ENCODE data around the gene SNAP91. TPM values are rescaled to one million over a fixed set of nuclear protein-coding genes. Genes with fewer than 3 reads are reported as not detected.

SNAP91 gene
- total and polyA plus RNA-seq, 2 of the 8 experiments (the other 6 are each of a cell fraction or from before 2014, with no cell fraction given): 1.3 to 1.5 TPM

DNA sequence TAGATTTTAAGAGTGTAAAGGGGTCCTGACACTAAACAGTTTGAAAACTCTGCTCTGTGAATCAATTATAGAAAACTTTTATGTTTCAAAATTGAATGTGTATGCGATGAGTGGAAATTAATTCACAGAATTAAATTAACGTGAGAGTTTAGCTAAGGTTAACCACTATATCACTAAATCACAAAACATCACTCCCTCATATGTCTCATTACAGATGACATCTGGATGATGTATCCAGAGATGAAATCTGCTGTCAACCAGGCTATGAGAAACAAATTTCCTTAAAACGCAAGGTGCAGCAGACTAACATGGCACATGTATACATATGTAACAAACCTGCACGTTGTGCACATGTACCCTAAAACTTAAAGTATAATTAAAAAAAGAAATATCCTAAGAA is 169.2 kb downstream of the SNAP91 start:
- Histone ChIP-seq H3K23ac (ENCODE audit: insufficient read length) (no peak overlapping the region), H3K23me2 (ENCODE audit: low read depth, low read length) (no peaks in the 10 kb centered on the region), H3K9me3 (ENCODE audit: insufficient read depth in 2 of 2, low read depth in 1 of 2, low read length in 1 of 2) (no peaks in the 10 kb centered on the region), H2BK5ac (ENCODE audit: low read depth, low read length) (no peak overlapping the region), H3K4me2 (ENCODE audit: insufficient read depth in 1 of 2, low read depth in 2 of 2, low read length in 2 of 2) (no peak overlapping the region), H3K18ac (ENCODE audit: extremely low read depth, low read length) (no peak overlapping the region), H2BK12ac (ENCODE audit: low read depth, low read length) (no peak overlapping the region), H2AFZ (ENCODE audit: low read length) (no peak overlapping the region), H3K79me1 (ENCODE audit: low read depth, low read length) (no peaks in the 10 kb centered on the region), H2AK5ac (ENCODE audit: low read depth, low read length) (no peak overlapping the region), H3K36me3 (ENCODE audit: control insufficient read depth in 2 of 4, insufficient read depth in 4 of 4, low read length in 3 of 4) (no peaks in the 10 kb centered on the region), H3K56ac (replicated peaks; ENCODE audit: insufficient read length, low read depth, low read length) (no peak overlapping the region), H3K9ac (replicated peaks in 1 of 4; ENCODE audit: extremely low read depth in 1 of 4, low read depth in 3 of 4, low read length in 3 of 4) (no peak overlapping the region), H3K4me3 (ENCODE audit: extremely low read depth in 1 of 4, insufficient read depth in 2 of 4, low read depth in 3 of 4, low read length in 4 of 4) (no peak overlapping the region), H4K8ac (ENCODE audit: extremely low read depth, insufficient read depth, low read length) (no peak overlapping the region), H2BK120ac (replicated peaks; ENCODE audit: low read depth, low read length) (no peak overlapping the region), H3K79me2 (ENCODE audit: control insufficient read depth in 1 of 2, insufficient read depth in 2 of 2, low read length in 2 of 2) (no peaks in the 10 kb centered on the region), H3K27ac (ENCODE audit: low read depth, low read length) (no peak overlapping the region), H3K4me1 (replicated peaks in 1 of 4; ENCODE audit: control insufficient read depth in 3 of 4, insufficient read depth in 4 of 4, low read length in 3 of 4) (no peaks in the 10 kb centered on the region), H2BK20ac (ENCODE audit: low read length) (no peak overlapping the region), H2BK15ac (ENCODE audit: low read length) (no peak overlapping the region), H4K20me1 (replicated peaks in 1 of 2; ENCODE audit: control insufficient read depth in 1 of 2, insufficient read depth in 2 of 2, low read length in 2 of 2) (no peaks in the 10 kb centered on the region), H4K91ac (replicated peaks; ENCODE audit: insufficient read length, low read length) (no peak overlapping the region), H3K4ac (replicated peaks; ENCODE audit: insufficient read length, low read depth, low read length) (no peak overlapping the region), H3K27me3 (replicated peaks in 1 of 4; ENCODE audit: control insufficient read depth in 3 of 4, extremely low read depth in 1 of 4, insufficient read depth in 3 of 4, low read length in 3 of 4) (no peaks in the 10 kb centered on the region), H4K5ac (ENCODE audit: insufficient read length, low read depth, low read length) (no peak overlapping the region), H3K14ac (ENCODE audit: insufficient read length) (no peak overlapping the region)
- DNase-seq (ENCODE audit: low read depth in 1 of 2, low spot score in 2 of 2) (no peak), FAIRE-seq (no peak)
- WGBS, 2 experiments (ENCODE audit: extremely low coverage in 1 of 2, insufficient coverage in 1 of 2, insufficient read length in 1 of 2, insufficient replicate concordance in 2 of 2, low coverage in 1 of 2, low lambda C conversion rate in 2 of 2, missing lambda C conversion rate in 1 of 2): 90% methylated on average over 4 of the region's 4 CpGs; no CpG with 5 or more reads in 1 of the 2 experiments
- ChIA-PET CTCF (ENCODE audit: partially characterized antibody) (interaction anchor here (1.3 to 1.7 kb wide), 2 partner anchors 25 to 320 kb away, joined by 3 to 5 read pairs; no protein-coding TSS in a partner anchor), POLR2A (ENCODE audit: partially characterized antibody) (no interaction called here)
- TF ChIP-seq BCL11A (IDR thresholded peaks at IDR 0.05; ENCODE audit: low read depth in 2 of 2, low read length in 2 of 2) (no peak), NRF1 (IDR thresholded peaks at IDR 0.05; ENCODE audit: low read depth, low read length) (no peak), RAD21 (IDR thresholded peaks at IDR 0.05 in 1 of 2, conservative IDR thresholded peaks at IDR 0.05 in 1 of 2; ENCODE audit: low read depth in 2 of 2, low read length in 2 of 2) (no peak), CREB1 (IDR thresholded peaks at IDR 0.05) (no peak), POLR2AphosphoS5 (IDR thresholded peaks at IDR 0.05; ENCODE audit: low read depth, low read length) (no peak), GABPA (IDR thresholded peaks at IDR 0.05; ENCODE audit: borderline replicate concordance, insufficient read depth, low read length) (no peak), BACH1 (IDR thresholded peaks at IDR 0.05; ENCODE audit: low read length) (no peak), EZH2 (IDR thresholded peaks at IDR 0.05; ENCODE audit: low read depth, low read length, severe bottlenecking) (no peak), CBX5 (IDR thresholded peaks at IDR 0.05; ENCODE audit: low read depth, low read length) (no peak), JUN (IDR thresholded peaks at IDR 0.05; ENCODE audit: low read depth, low read length) (no peak), CEBPB (IDR thresholded peaks at IDR 0.05; ENCODE audit: low read depth, low read length) (no peak), SUZ12 (IDR thresholded peaks at IDR 0.05; ENCODE audit: low read length) (no peak), MAFK (IDR thresholded peaks at IDR 0.05; ENCODE audit: low read depth, low read length) (no peak), EP300 (IDR thresholded peaks at IDR 0.05; ENCODE audit: borderline replicate concordance in 1 of 2, low read depth in 2 of 2, low read length in 2 of 2) (no peak)
